HepG2 (cell line): Measurements from ENCODE around the gene TSGA10IP. TPM values are rescaled to one million over a fixed set of nuclear protein-coding genes. Genes with fewer than 3 reads are reported as not detected.

Experiments used
- CBX1 ChIP-seq: IDR thresholded peaks from one replicate; pipeline ENCODE4 v1.6.1; 2016; ENCODE audit warnings: antibody characterized with exemption, low read depth
- REPIN1 ChIP-seq: sonication (generic); formaldehyde crosslinking; IDR thresholded peaks from 2 replicates; pipeline ENCODE4 v1.8.0; 2022; ENCODE audit warnings: missing genetic modification reagents, low read depth, mild to moderate bottlenecking, borderline replicate concordance
- ZGPAT ChIP-seq: IDR thresholded peaks from 2 replicates; pipeline ENCODE4 v1.6.1; 2016; ENCODE audit warnings: mild to moderate bottlenecking
- ZHX2 ChIP-seq, 2 experiments: sonication (generic) in 1 of 2; formaldehyde crosslinking in 1 of 2; IDR thresholded peaks; 2 replicates each; pipeline versions ENCODE4 v1.6.1 to v1.9.0; 2014 to 2022; ENCODE audit warnings: antibody characterized with exemption in 1 of 2, borderline replicate concordance in 1 of 2, inconsistent platforms in 1 of 2, low read depth in 1 of 2, missing genetic modification reagents in 1 of 2
- polyA plus RNA-seq, 8 experiments: library from polyadenylated mRNA; depleted of rRNA in 3 of 8; stranded (reverse) in 7 of 8; unstranded in 1 of 8; fragments of >200 nt; fragmentation: Illumina TruSeq in 4 of 8; extraction: Trizol in 4 of 8; gene quantifications; 2 replicates each; pipeline versions ENCODE4 v1.2.1 to v1.2.3, GENCODE V29; 2011 to 2016; ENCODE audit warnings: low read depth in 4 of 8, missing spikeins in 1 of 8, mixed read lengths in 1 of 8; ENCODE audit not compliant: insufficient read depth in 1 of 8
- total RNA-seq, 5 experiments: library from RNA; depleted of rRNA; stranded (reverse); fragments of >200 nt; fragmentation: Illumina TruSeq; extraction: Trizol; gene quantifications; 2 replicates each; pipeline ENCODE4 v1.2.3, GENCODE V29; 2016; ENCODE audit warnings: low read depth in 1 of 5

Gene TSGA10IP
- total and polyA plus RNA-seq, 2 of the 13 experiments (the other 11 are each of a cell fraction or from before 2014, with no cell fraction given), result not detected

DNA sequence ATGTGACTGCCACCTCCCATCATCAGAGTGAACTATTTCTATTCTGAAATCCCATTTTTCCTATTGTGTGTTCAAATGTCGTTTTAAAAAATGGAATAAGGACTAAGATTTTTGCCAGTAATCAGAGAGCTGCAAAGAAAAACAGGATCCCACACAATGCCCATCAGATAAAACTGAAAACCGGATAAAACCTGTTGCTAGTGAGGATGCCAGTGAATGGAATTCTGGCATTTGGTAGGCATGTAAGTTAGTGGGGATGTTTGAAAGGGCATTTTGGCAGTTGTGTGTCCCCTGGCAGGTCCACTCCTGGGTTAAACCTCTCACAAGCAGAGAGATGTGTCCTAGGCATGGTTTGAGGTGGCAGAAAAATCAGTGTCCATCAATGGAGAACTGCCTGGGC, 19.9 kb upstream of the TSGA10IP start (continued):
- TF ChIP-seq ZHX2 (IDR thresholded peaks at IDR 0.05; ENCODE audit: low read depth), result no peak
- TF ChIP-seq ZHX2 (CRISPR knock-in tag; IDR thresholded peaks at IDR 0.05; ENCODE audit: borderline replicate concordance), result no peak
- no peak for TF ChIP-seq CBX1
- TF ChIP-seq ZGPAT (CRISPR knock-in tag), result no peak
- TF ChIP-seq REPIN1 (CRISPR knock-in tag), result no peak
